ENCODE measurements around the gene MYL3.
"Not testable (repeated sequence)": the region's sequence is repeated elsewhere in the genome, so short reads cannot be mapped to it uniquely, and the experiment has no call there.

Gene MYL3

GRCh38 chr3:46821553-46821952, 41.7 kb downstream of the MYL3 start:
- no peak for DNase-seq

DNA sequence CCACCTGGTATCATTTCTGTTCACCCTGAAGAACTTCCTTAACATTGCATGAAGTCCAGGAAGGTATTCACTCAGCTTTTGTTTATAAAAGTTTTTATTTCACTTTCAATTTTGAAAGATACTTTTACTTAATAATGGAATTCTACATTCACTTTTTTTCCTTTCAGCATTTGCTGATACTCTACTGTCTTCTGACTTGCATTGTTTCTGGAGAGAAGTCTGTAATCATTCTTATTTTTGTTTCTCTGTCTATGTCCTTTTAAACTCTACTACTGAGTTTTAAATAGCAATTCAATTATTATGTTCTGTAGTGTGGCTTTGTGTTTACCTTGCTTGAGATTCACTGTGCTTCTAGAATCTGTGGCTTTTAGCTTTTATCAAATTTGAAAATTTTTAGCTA, 42.4 kb downstream of the MYL3 start:
- DNase-seq, result no peak

DNA sequence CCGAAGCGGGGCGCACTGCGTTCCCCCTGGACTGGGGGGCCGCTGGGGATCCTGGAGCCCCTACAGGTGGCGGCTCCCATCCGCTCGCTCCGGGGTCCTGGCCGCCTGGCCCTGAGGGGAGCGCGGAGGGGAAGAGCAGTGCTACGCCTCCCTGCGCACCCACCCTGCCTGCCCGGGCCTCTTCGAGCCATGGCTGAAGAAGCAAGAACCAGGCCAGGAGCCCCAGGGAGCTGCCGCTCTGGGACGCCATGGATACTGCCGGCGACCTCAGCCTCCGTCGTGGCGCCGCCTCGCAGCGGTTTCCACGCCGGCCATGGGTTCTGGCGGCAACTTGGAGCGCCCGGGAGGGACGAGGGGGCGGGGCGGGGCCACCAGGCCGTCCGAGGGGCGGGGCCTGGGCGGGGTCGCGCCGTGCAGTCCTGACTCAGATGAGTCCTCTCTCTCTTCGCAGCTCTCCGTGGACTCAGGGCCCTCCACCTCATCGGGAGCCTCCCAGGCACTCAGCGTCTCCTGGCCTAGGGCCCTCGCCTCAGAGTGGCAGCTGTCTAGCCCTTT, 50.9 kb downstream of the MYL3 start:
- DNase-seq, result peak; percentile 70

- DNase-seq, result no peak
Observed at GRCh38 chr3:46811615-46812236, 51.5 kb downstream of the MYL3 start.

DNA sequence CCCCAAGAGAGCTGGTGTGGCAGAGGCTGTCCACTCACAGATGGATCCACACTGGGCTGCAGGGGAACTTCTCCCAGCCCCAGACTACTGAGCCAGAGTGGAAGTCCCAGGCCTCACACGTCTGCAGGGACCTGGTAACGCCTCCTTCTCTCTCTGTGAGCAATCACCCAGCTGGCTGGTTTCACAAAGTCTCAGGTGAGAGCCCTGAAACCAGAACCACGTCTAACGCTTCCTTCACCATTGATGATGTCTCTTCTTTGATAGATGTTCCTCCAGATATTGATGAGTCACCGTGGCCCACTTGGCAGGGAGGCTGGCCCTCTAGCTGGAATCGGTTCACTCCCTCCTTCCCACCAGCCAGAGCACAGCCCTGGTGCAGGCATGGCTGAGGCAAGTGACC, 54.5 kb downstream of the MYL3 start:
- not testable (repeated sequence) for DNase-seq

All from fibroblast of skin of right biceps (primary cell).